Testis (tissue), 3 donors: ENCODE measurements around the gene TBC1D17. TPM values are rescaled to one million over a fixed set of nuclear protein-coding genes. Genes with fewer than 3 reads are reported as not detected.

ENCODE experiments used
- DNase-seq: peaks from one replicate; pipeline ENCODE4 v3.0.0-alpha.2; 2019
- H3K27ac ChIP-seq, 2 donors: fragments of 200-600 bp; sonication (generic); one replicate each; pipeline ENCODE4 v1.5.1; 2019
- H3K27me3 ChIP-seq: fragments of 200-600 bp; sonication (generic); one replicate; pipeline ENCODE4 v1.5.1; 2019
- H3K36me3 ChIP-seq: fragments of 200-600 bp; sonication (generic); one replicate; pipeline ENCODE4 v1.5.1; 2017; ENCODE audit warnings: low read depth; ENCODE audit errors: missing control alignments
- H3K4me1 ChIP-seq: fragments of 200-600 bp; sonication (generic); one replicate; pipeline ENCODE4 v1.5.1; 2019
- H3K4me3 ChIP-seq, 2 donors: fragments of 200-600 bp; sonication (generic); one replicate each; pipeline ENCODE4 v1.5.1; 2017 to 2019
- H3K9me3 ChIP-seq: fragments of 200-600 bp; sonication (generic); one replicate; pipeline ENCODE4 v1.5.1; 2017
- CTCF ChIP-seq, 3 experiments: fragments of 450-650 bp in 2 of 3; fragments of 200-600 bp in 1 of 3; sonication (generic) in 1 of 3; IDR thresholded peaks; one replicate each; pipeline ENCODE4 v1.5.1; 2016 to 2019; ENCODE audit warnings: antibody characterized with exemption in 3 of 3, mild to moderate bottlenecking in 2 of 3, moderate library complexity in 1 of 3
- POLR2A ChIP-seq: fragments of 450-650 bp; IDR thresholded peaks from one replicate; pipeline ENCODE4 v1.6.1; 2017; ENCODE audit warnings: antibody characterized with exemption, mild to moderate bottlenecking, moderate library complexity
- WGBS, 2 donors: methylation state at CpG; one replicate each; pipeline ENCODE4 v1.1.5; 2018; 5-methylcytosine and 5-hydroxymethylcytosine counted together
- intact Hi-C: fragments of 100-400 bp; cut with DNase I; formaldehyde crosslinking; loops from one replicate; pipeline ENCODE4 v1.15.1; 2023; ENCODE audit warnings: low total_unique reads
- polyA plus RNA-seq: library from polyadenylated mRNA; stranded (reverse); fragments of 350-450 nt; fragmentation: Illumina TruSeq; extraction: RNeasy Lipid Tissue Mini Kit (QIAGEN cat#74804); gene quantifications from one replicate; pipeline ENCODE4 v1.2.3, GENCODE V29; 2014; ENCODE audit warnings: low read depth, low replicate concordance; ENCODE audit not compliant: insufficient read depth
- total RNA-seq, 2 donors: library from RNA; depleted of rRNA; stranded (reverse); fragments of >200 nt; gene quantifications; one replicate each; pipeline ENCODE4 v1.2.3, GENCODE V29; 2016

TBC1D17 gene
- total and polyA plus RNA-seq, 3 donors from 2014 or later, result 31.1 to 49.1 (median 47.2) TPM

- TF ChIP-seq CTCF (IDR thresholded peaks at IDR 0.05) (no peak), POLR2A (no peak)
- Histone ChIP-seq H3K36me3 (no peaks in the 10 kb centered on the region), H3K27ac (peak overlapping the region; percentile 89 to 94), H3K4me1 (peaks cover 55% of the 10 kb centered on the region), H3K9me3 (no peaks in the 10 kb centered on the region), H3K27me3 (no peaks in the 10 kb centered on the region), H3K4me3 (no peak overlapping the region)
- intact Hi-C loops, result no loop called here
- 51 to 85% methylated on average over 12 to 22 of the region's 22 CpGs for WGBS, 2 donors
- peak; percentile 54 for DNase-seq
Measured at GRCh38 chr19:49859682-49860335, 17.7 kb upstream of the TBC1D17 start.

- Histone ChIP-seq H3K27me3 (no peaks in the 10 kb centered on the region), H3K9me3 (no peaks in the 10 kb centered on the region), H3K36me3 (no peaks in the 10 kb centered on the region), H3K27ac (peak overlapping the region; percentile 89 to 94), H3K4me1 (peaks cover 63% of the 10 kb centered on the region), H3K4me3 (no peak overlapping the region)
- intact Hi-C loops, result no loop called here
- TF ChIP-seq CTCF (IDR thresholded peaks at IDR 0.05) (no peak), POLR2A (no peak)
- DNase-seq, result no peak
- WGBS, 2 donors, result 43 to 49% methylated on average over 10 to 17 of the region's 17 CpGs
Measured at GRCh38 chr19:49860336-49861102, 17.0 kb upstream of the TBC1D17 start.

GRCh38 chr19:49861107-49861506 lies 16.4 kb upstream of the TBC1D17 start:
- no peaks in the 10 kb centered on the region for H3K9me3 ChIP-seq
- H3K27ac ChIP-seq, result peak overlapping the region; percentile 89 to 94
- H3K27me3 ChIP-seq, result no peaks in the 10 kb centered on the region
- 10 to 29% methylated on average over 1 to 12 of the region's 13 CpGs for WGBS, 2 donors
- H3K4me1 ChIP-seq, result peaks cover 68% of the 10 kb centered on the region
- no peaks in the 10 kb centered on the region for H3K36me3 ChIP-seq
- H3K4me3 ChIP-seq, result peak overlapping the region in 1 of 2 donors; percentile 15
- DNase-seq, result peak; percentile 89
- TF ChIP-seq POLR2A (no peak), CTCF (IDR thresholded peaks at IDR 0.05) (no peak)
- intact Hi-C loops, result no loop called here

- H3K4me3 ChIP-seq, result peak overlapping the region; percentile 15
- DNase-seq, result peak; percentile 58
- TF ChIP-seq CTCF (IDR thresholded peaks at IDR 0.05) (no peak), POLR2A (no peak)
- H3K27ac ChIP-seq, result peak overlapping the region; percentile 89 to 94
- no peaks in the 10 kb centered on the region for H3K36me3 ChIP-seq
- no peaks in the 10 kb centered on the region for H3K9me3 ChIP-seq
- WGBS, 2 donors, result 59 to 79% methylated on average over 34 to 54 of the region's 60 CpGs
- no peaks in the 10 kb centered on the region for H3K27me3 ChIP-seq
- intact Hi-C loops, result no loop called here
- peaks cover 75% of the 10 kb centered on the region for H3K4me1 ChIP-seq
Measured at GRCh38 chr19:49861541-49862378, 15.7 kb upstream of the TBC1D17 start.
